AG20443 (cell line): ENCODE results near the gene ZNF367.
A peak's percentile ranks its signal among the peaks of the same experiment; 100 is the strongest.

Experiments
- DNase-seq: peaks from one replicate; pipeline ENCODE4 v3.0.0; 2012; ENCODE audit warnings: low spot score, mixed read lengths

Gene ZNF367

DNA sequence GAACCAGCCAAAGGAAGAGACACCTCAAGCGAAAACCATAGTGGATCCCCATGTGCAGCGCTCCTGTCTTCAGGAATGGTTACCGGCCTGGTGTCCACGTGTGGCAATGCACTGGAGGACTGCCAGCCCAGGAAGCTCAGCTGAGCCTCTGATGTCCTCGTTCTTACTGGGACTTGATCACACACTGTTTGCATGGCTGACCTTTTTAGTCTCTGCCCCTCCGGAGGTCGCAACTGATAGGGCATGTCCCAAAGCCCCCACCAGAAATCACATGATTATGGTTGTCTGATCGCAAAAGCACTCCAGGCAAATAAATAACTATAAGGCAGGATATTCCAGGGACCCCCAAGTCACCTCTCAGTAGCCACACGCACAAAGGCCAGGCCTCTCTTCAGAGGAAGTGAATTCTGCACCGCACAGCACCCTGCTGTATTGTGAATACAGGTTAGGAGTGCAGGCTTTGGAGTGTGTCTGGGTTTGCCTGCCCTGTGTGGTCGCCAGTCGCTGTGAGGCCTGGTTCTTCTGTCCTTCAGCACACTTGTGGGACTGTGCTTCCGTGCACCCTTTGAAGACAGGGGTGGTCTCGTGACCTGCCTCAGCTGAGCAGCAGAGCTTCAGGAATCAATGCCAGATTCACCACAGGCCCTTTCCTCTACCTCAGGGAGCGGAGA lies 18.4 kb upstream of the ZNF367 start:
- DNase-seq, result no peak

GRCh38 chr9:96436063-96436455 lies 17.9 kb upstream of the ZNF367 start:
- peak; percentile 15 for DNase-seq

DNA sequence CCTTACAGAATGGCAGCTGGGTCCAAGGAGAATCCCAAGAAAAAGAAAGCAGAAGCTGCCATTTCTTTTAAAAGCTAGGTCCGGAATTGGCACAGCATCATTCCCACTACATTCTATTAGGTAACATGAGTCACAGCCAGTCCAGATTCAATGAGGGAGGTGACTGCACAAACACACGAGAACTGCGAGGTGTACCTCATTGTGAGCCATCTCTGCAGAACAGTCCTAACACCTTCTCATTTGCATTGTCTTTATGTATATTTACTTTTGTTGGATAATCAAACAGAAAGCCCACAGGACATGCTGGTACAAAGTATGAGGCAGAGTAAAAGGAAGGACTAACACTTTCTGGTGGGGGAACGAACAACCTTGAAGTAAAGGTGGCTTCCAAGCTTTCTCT lies 17.2 kb upstream of the ZNF367 start:
- DNase-seq, result no peak

DNA sequence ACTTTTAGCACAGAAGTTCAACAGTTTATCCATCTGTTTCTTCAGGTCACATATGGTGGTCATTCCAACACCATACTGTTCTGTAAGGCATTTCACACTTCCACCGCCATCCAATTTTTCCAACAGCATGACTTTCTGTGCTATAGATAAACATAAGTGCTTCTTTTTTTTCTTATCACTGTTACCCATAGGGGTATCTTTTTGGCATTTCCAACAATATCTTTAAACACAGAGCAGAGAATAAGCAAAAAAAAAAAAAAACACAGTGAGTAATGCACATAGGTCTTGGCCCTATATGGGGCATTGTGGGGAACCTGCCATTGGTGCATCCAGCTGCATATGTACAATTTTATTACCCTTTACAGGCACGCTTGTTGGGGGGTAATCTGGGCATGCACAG lies 12.2 kb upstream of the ZNF367 start:
- no peak for DNase-seq

DNA sequence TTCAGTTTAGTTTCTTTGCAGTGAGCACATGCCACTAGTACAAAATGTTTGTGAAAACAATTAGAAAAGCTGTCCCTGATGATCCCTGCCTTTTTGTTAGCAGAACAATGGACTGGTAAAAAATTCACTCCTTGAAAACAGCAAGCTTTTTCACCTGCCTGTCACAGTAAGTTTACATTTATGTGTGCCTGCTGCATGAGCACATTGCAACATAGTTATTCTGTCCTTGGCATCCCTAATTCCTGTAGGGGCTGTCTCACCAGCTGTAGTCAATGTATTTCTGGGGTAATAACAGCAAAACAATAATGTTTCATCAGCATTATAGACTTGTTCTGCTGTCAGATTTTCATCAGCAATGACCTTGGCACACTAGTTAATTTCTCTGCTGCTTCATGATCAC lies 11.6 kb upstream of the ZNF367 start:
- DNase-seq, result no peak

DNA sequence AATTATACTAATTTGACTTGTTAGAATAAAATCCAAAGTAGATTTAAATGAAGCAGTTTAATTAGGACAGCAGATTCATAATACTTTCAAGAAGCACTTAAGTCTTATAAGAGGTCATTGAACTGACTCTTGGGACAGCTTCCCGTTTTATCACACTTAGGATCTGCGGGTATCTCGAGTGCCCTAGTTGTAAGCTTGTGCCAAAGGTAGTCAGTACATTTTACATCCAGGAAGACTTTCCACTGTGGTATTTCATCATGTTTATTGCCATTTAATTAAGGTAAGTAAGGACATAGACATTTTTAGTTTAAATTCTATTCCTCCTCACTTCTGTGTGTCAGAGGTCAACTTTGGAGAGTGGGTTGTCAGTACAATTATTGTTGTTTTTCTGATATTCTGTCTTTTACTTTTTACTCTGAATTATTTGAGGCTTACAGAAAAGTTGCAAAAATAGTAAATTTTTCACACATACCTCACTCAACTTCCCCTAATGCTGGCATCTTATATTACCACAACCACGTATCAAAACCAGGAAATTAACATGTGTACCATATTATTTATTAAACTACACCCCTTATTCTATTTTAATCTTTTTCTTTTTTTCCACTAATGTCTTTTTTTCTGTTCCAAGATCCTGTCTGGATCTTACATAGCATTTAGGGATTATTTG lies 7.5 kb upstream of the ZNF367 start:
- no peak for DNase-seq

DNA sequence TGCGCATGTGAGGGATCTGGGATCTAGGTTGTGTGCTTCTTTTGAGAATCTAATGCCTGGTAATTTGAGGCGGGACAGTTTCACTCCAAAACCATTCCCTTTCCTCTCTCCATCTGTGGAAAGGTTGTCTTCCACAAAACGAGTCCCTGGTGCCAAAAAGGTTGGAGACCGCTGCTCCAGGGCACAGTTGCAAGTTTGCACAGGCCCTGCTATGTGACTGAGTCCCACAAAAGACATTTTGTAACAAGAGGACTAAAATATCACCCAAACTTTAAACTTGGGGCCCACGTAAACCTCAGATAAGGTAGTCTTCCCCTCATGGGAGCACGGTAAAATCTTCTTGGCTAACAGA lies 5.8 kb upstream of the ZNF367 start:
- DNase-seq, result no peak

DNA sequence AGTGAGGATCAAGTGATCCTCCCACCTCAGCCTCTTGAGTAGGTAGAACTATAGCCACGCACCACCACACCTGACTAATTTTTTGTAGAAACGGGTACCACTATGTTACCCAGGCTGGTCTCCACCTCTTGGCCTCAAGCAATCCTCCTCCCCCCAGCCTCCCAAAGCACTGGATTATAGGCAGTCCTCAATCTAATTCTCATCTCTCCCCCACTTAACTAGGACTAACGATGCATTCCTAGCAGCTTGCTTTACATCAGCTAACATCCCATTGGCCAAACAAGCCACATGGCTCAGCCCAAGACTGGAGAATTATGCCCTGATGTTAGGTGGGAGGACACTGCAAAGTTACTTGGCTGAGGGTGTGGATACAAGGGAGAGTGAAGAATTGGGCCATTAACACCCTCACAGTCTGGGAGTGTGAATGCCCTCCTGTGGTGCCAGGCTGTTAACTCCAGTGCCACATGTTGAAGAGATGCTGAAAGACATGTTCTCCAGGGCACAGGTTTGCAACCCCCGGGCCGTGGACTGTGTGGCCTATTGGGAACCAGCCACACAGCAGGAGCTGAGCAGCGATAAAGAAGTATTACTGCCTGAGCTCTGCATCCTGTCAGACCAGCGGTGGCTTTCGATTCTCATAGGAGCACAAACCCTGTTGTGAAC lies 5.3 kb upstream of the ZNF367 start:
- DNase-seq, result no peak

DNA sequence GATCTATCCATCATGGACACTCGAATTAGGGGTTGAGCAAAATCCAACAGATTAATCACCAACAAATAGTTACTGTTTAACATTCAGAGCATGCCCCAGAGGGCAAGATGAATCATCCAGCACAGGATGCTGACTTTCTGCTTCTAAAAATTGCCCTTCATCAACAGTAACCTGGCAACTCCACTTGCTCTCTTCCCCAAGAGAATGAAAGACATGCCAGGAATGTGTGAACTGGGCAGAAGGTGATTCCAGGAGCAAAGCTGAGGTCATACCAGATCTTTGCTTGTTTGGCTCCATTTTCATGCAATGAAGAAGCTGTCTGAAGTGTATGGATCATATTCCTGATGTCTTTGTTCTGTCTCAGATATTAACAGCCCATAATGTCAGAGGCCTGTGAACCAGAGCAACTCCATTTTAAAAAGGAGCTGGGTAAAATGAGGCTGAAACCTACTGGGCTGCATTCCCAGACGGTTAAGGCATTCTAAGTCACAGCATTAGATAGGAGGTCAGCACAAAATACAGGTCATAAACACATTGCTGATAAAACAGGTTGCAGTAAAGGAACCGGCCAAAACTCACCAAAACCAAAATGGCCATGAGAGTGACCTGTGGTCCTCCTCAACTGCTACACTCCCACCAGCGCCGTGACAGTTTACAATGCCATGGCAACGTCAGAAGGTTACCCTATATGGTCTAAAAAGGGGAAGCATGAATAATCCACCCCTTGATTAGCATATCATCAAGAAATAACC lies 2.5 kb upstream of the ZNF367 start:
- peak; percentile 83 for DNase-seq

DNA sequence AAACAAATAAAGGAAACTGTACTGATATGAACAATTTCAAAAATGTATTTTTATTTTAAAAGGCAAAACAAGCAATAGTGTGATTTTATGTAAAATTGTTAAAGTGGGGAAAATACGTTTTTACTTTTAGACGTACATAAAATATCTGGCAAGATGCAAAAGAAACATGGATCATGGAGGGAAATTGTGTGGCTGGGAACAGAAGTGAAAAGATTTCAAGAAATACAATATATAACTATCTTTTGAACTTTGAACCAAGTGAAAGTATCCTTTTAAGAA lies 1.5 kb upstream of the ZNF367 start:
- DNase-seq, result no peak

- peak; percentile 79 for DNase-seq
Measured at GRCh38 chr9:96418920-96419690, 935 bp upstream of the ZNF367 start.

- DNase-seq, result no peak
Measured at GRCh38 chr9:96417661-96418082, 498 bp downstream of the ZNF367 start.

- DNase-seq, result peak; percentile 95
Measured at GRCh38 chr9:96417051-96417586, 1.1 kb downstream of the ZNF367 start.

- no peak for DNase-seq
Measured at GRCh38 chr9:96413302-96414221, 4.6 kb downstream of the ZNF367 start.

- DNase-seq, result no peak
Measured at GRCh38 chr9:96412174-96412913, 5.8 kb downstream of the ZNF367 start.

- DNase-seq, result no peak
Measured at GRCh38 chr9:96411129-96411838, 6.9 kb downstream of the ZNF367 start.

DNA sequence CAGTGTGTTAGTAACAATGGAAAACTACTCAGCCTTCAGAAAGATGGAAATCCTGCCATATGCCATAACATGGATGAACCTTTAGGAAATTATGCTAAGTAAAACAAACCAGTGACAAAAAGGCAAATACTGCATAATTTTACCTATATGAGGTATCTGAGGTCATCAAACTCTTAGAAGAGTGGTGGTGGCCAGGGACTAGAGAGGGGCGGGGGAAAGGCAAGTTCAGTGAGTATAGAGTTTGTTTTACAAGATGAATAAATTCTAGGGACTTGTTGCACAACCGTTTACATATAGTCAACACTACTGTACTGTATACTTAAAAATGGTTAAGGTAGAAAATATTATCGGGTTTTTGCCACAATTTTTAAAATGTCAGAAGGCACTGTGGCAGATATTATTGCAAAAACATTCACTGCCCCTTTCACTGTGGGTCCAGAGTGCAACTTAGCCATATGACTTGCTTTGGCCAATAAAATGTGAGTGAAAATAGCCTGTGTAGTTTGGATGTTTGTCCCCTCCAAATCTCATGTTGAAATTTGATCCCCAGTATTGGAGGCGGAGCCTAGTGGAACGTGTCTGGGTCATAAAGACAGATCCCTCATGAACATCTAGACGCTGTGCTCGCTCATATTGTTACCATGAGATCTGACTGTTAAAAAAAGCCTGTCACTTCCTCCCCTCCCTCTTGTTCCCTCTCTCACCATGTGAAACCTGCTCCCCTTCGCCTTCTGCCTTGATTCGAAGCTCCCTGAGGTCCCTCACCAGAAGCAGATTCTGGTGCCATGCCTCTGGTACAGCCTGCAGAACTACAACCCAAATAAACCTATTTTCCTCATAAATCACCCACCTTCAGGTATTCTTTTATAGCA lies 9.5 kb downstream of the ZNF367 start:
- no peak for DNase-seq

- DNase-seq, result no peak
Measured at GRCh38 chr9:96400132-96400910, 17.8 kb downstream of the ZNF367 start.
